ENCODE results near the gene USP17L11. TPM values are rescaled to one million over a fixed set of nuclear protein-coding genes. Genes with fewer than 3 reads are reported as not detected.

The USP17L11 gene
- not detected in 2 replicates for total RNA-seq

GRCh38 chr4:9215105-9215504, at the start of gene USP17L11:
TSS of gene USP17L11 (plus strand) at chr4:9215405. CDS start at chr4:9215405, 0 bp downstream.

GRCh38 chr4:9169791-9170459, 45.3 kb upstream of the USP17L11 start, which contains the start of gene FAM90A26:
TSS of gene FAM90A26 (plus strand) at chr4:9170409. CDS start at chr4:9173173, 2,764 bp downstream.

GRCh38 chr4:9210357-9210756, 4.8 kb upstream of the USP17L11 start, which contains the start of gene USP17L10:
TSS of gene USP17L10 (plus strand) at chr4:9210657. CDS start at chr4:9210657, 0 bp downstream.

GRCh38 chr4:9219852-9220251, 4.6 kb downstream of the USP17L11 start, which contains the start of gene USP17L12:
TSS of gene USP17L12 (plus strand) at chr4:9220152. CDS start at chr4:9220152, 0 bp downstream.

GRCh38 chr4:9224596-9224995, 9.4 kb downstream of the USP17L11 start, which contains the start of gene USP17L13:
TSS of gene USP17L13 (plus strand) at chr4:9224896. CDS start at chr4:9224896, 0 bp downstream.

GRCh38 chr4:9234085-9234484, 18.9 kb downstream of the USP17L11 start, which contains the start of gene USP17L15:
TSS of gene USP17L15 (plus strand) at chr4:9234385. CDS start at chr4:9234385, 0 bp downstream.

GRCh38 chr4:9243579-9243978, 28.4 kb downstream of the USP17L11 start, which contains the start of gene USP17L17:
TSS of gene USP17L17 (plus strand) at chr4:9243879. CDS start at chr4:9243879, 0 bp downstream.

GRCh38 chr4:9247953-9248680, 32.9 kb downstream of the USP17L11 start, which contains the start of gene USP17L18:
TSS of gene USP17L18 (plus strand) at chr4:9248630. CDS start at chr4:9248630, 0 bp downstream.

GRCh38 chr4:9253078-9253477, 37.9 kb downstream of the USP17L11 start, which contains the start of gene USP17L19:
TSS of gene USP17L19 (plus strand) at chr4:9253378. CDS start at chr4:9253378, 0 bp downstream.

GRCh38 chr4:9257824-9258223, 42.6 kb downstream of the USP17L11 start, which contains the start of gene USP17L20:
TSS of gene USP17L20 (plus strand) at chr4:9258124. CDS start at chr4:9258124, 0 bp downstream.

GRCh38 chr4:9262572-9262971, 47.4 kb downstream of the USP17L11 start, which contains the start of gene USP17L21:
TSS of gene USP17L21 (plus strand) at chr4:9262872. CDS start at chr4:9262872, 0 bp downstream.

Other genes starting within 250 kb of the USP17L11 start
- gene FAM90A26, start 45.0 kb upstream of the USP17L11 start, total RNA-seq, result not detected in 2 replicates
- gene USP17L10, start 4.7 kb upstream of the USP17L11 start, total RNA-seq, result not detected in 2 replicates
- gene USP17L12, start 4.7 kb downstream of the USP17L11 start, total RNA-seq, result not detected in 2 replicates
- not detected in 2 replicates for gene USP17L13, start 9.5 kb downstream of the USP17L11 start, total RNA-seq
- gene USP17L15, start 19.0 kb downstream of the USP17L11 start, total RNA-seq, result not detected in 2 replicates
- not detected in 2 replicates for gene USP17L17, start 28.5 kb downstream of the USP17L11 start, total RNA-seq
- gene USP17L18, start 33.2 kb downstream of the USP17L11 start, total RNA-seq, result not detected in 2 replicates
- not detected in 2 replicates for gene USP17L19, start 38.0 kb downstream of the USP17L11 start, total RNA-seq
- gene USP17L20, start 42.7 kb downstream of the USP17L11 start, total RNA-seq, result not detected in 2 replicates
- gene USP17L21, start 47.5 kb downstream of the USP17L11 start, total RNA-seq, result not detected in 2 replicates
- gene USP17L22, start 52.2 kb downstream of the USP17L11 start, total RNA-seq, result not detected in 2 replicates
- not detected in 2 replicates for gene USP17L24, start 109.8 kb downstream of the USP17L11 start, total RNA-seq
- gene USP17L25, start 114.5 kb downstream of the USP17L11 start, total RNA-seq, result not detected in 2 replicates
- not detected in 2 replicates for gene USP17L26, start 119.3 kb downstream of the USP17L11 start, total RNA-seq
- gene USP17L5, start 124.0 kb downstream of the USP17L11 start, total RNA-seq, result not detected in 2 replicates
- gene USP17L27, start 128.7 kb downstream of the USP17L11 start, total RNA-seq, result not detected in 2 replicates
- not detected in 2 replicates for gene USP17L28, start 133.5 kb downstream of the USP17L11 start, total RNA-seq
- not detected in 2 replicates for gene USP17L29, start 138.2 kb downstream of the USP17L11 start, total RNA-seq
- not detected in 2 replicates for gene USP17L30, start 147.7 kb downstream of the USP17L11 start, total RNA-seq
- not detected in 2 replicates for gene DEFB131A, start 229.0 kb downstream of the USP17L11 start, total RNA-seq

All from articular chondrocyte of knee joint (primary cell).